A673 (cell line): ENCODE measurements around the gene SMYD3.

Source experiments
- CTCF ChIP-seq: fragments of 300-800, 200-600 bp; sonication (generic); conservative IDR thresholded peaks from 2 replicates; pipeline ENCODE4 v1.5.1; 2017; ENCODE audit warnings: low read depth, mild to moderate bottlenecking, antibody characterized with exemption, low read length, moderate library complexity, mixed read lengths
- EZH2 ChIP-seq: fragments of 200-600 bp; sonication (generic); IDR thresholded peaks from 2 replicates; pipeline ENCODE4 v1.6.1; 2017; ENCODE audit warnings: borderline replicate concordance, low read depth, mild to moderate bottlenecking, mixed read lengths, antibody characterized with exemption, low read length; ENCODE audit not compliant: poor library complexity, severe bottlenecking

DNA sequence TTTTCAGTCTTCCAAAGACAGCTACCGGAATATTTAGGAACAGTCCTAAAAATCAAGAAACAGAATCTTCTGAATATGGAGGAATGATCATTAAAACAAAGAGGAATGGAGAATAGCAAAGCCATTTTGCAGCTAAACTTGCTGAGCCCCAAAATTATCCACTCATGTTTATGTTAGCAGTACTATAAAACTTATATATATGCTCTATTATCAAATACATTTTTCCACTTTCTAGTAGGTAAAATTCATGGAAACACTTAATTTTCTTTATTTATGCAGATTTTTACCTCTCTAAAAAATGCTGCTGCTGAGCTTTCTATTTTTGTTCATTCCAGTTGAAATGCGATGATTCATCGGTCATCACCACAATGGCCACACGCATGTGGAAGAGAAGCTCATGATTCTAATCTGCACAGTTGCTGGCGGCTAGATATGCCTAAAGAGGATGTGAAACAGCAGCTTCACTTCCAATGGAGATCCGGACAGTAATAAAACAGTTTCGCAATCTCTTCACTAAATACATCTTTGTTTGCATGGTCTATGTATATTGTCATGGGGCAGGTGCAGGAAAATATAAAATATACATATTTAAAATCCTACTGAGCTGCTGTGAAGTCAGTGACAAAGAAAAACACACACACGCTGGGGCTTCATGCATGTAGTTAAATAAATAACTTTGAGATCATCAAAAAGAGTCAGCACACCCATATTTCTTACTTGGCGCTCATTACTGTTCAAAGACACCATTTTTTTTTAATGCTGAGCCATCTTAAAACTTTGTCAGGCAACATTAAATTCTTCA is 292.2 kb downstream of the SMYD3 start:
- TF ChIP-seq CTCF, result no peak
- TF ChIP-seq EZH2, result no peak
